ENCODE measurements around the gene EBLN2.
"Not testable (repeated sequence)": the region's sequence is repeated elsewhere in the genome, so short reads cannot be mapped to it uniquely, and the experiment has no call there.

The EBLN2 gene

GRCh38 chr3:73066243-73066642, 4.8 kb downstream of the EBLN2 start:
- not testable (repeated sequence) for DNase-seq

GRCh38 chr3:73068419-73068818, 7.0 kb downstream of the EBLN2 start:
- no peak for DNase-seq

GRCh38 chr3:73069187-73069586, 7.7 kb downstream of the EBLN2 start:
- no peak for DNase-seq

GRCh38 chr3:73069775-73070444, 8.5 kb downstream of the EBLN2 start:
- no peak for DNase-seq

DNA sequence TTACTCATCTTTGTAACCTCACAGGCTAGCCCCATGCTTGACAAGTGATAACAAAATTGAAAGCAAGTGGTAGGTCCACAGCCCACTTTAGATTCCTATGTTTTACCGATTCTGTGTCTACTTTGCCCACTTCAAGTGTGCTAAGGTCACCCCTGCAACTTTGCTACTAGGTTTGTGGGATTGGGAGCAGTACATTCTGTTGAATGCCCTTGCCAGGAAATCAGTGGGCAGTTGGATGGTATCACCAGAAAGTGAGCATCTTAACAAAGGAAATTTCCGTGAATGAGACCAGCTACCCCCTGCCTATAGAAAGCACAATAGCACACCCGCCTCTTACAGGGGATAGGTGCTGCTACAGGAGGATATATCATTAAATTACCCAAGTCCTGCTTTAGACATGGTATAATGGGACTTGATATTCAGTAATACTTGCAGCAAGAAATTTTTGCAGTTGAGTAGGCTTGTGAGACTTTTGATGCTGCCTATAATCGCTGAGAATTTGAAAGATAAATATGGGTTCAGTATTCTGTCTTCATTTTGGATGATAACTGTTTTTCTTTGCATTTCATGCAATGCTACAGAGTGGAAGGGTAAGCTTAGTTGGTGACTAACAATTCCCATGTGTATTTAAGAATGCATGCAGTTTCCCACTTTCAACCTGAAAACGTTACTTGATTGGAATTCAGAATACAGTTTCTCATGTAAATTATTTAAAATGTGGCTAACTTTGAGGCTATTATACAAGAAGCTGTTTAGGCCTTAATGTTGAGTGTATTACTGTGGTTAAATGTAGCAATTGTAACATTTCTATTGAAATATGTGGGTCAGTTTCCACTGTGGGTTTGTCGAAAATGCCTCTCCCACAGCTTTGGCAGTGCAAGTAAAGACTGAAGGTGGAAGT, 9.5 kb downstream of the EBLN2 start:
- DNase-seq = no peak

DNA sequence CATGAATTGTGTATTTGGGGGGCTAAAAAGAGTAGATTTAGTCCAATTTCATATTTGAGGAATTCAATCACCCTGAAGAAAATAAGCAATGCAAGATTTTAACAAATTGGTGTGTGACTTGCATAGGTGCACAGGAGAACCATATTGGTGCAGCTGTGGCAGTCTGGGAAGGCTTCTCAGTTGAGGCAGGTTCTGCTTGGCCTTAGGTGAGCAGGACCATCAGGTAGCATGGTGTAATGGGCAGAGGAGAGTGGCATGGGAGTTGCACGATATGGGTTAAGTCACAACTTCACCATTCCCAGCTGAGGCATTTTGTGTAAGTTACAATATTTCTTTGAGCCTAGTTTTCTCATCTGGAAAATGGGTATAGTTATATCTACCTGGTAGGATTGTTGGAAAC, 10.5 kb downstream of the EBLN2 start:
- DNase-seq = no peak

DNA sequence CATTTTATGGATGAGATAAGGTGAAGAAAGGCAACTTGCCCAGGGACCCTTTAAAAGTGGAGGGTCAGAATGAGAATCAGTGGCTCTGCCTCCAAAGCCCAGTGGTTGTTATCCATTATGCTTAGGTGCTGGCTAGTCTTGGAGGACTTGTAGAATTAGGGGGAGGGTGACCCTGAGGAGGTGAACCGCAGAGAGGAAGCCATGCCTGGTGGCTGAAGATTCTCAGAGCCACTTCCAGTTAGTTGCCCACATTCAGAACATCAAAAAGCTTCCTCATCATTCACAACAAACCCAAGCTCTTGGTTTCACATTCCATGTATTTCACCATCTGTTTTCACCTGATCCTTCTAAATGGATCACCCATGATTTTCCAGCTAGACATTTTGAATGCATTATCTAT, 11.2 kb downstream of the EBLN2 start:
- DNase-seq = no peak

- no peak for DNase-seq
Measured at GRCh38 chr3:73073091-73073707, 11.7 kb downstream of the EBLN2 start.

DNA sequence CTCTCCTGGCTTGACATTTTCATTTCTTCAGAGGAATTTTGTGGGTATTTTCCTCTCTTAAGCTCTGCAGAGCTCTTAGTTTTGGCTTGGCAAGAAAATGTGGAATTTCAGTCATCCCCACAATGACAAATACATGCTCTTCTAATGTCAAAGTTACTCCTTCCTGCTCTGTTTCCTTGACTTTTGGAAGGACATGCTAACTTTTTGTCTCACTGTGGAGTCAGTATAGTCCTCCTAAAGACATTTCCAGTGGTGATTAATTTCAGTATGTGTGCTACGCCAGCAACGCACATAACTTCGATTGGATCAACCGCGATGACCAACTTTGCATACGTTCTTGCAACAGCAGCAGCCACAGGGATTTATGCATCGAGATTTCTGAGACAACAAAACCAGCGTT, 13.3 kb downstream of the EBLN2 start:
- DNase-seq = no peak

- no peak for DNase-seq
Measured at GRCh38 chr3:73080216-73080966, 18.9 kb downstream of the EBLN2 start.

DNA sequence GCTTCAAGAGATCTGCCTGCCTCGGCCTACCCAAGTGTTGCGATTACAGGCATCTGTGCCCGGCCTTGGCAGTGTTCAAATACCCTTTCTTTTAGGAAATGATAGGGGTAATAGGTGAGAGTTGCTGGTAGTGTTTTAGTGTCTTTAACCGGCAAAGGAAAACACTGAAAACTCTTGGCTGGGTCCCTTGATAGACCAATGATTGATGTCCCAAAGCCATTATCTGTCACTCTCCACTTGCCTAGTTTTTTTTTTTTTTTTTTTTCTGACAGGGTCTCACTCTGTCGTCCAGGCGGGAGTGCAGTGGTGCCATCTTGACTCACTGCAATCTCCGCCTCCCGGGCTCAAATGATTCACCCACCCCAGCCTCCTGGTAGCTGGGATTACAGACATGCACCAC, 19.7 kb downstream of the EBLN2 start:
- DNase-seq = no peak

DNA sequence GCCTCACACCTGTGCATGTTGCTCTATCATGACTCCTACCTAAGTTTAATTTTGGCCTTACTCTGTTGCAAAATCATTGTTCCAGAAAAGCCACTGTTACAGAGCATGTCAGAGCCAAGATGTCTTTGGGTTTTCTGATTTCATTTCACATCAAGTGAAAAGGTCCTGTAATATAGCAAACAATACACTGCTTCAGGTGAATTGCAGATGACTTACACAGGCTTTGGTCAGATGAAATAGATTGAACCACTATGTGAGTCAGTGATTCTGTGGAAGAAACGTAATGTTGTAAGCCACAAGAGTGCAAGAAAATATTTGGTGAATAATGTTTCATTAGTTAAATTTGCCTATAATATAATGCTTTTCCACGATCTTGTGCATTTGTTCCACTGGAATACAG, 22.7 kb downstream of the EBLN2 start:
- no peak for DNase-seq

DNA sequence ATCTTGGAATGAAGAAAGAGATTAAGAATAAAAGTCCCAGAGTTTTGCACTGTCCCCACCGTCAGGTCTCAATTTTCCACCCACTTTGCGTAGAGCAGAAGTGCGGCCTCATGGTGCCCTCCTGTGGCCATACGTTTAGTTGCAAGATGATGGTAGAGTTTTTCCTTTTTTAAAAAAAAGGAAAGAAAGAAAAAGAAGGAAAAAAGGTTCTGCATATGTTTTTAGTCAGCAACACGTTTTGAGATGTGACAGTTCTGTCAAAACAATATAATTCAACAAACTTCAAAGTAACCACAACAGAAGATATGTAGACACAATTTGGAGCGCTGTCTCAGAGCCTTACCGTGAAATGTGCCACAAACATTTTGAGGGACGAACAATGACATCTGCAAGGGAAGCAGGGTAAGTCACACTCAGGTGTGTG, 24.6 kb downstream of the EBLN2 start:
- peak; percentile 52 for DNase-seq

- no peak for DNase-seq
Measured at GRCh38 chr3:73094129-73094528, 32.7 kb downstream of the EBLN2 start.

DNA sequence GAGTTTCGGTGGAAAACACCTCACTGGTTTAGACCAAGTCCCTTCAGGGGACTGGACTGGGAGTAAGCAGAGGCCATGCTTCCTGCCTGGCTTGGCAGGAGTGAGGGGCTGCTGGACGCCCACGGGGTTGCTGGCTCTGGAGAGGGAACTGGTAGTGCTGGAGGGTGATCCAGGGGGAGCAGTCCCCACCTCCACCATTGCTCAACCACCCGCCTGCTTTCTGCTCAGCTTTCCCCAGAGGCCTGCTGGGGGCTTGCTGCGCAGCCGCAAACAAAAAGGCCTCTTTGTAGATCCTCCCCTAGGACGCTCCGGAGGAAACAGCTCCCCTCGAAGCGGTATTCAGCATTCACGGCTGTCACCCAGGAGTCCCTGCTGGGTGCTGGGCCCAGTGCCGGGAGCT, 33.5 kb downstream of the EBLN2 start:
- DNase-seq = no peak

- no peak for DNase-seq
Measured at GRCh38 chr3:73096169-73096568, 34.7 kb downstream of the EBLN2 start.

DNA sequence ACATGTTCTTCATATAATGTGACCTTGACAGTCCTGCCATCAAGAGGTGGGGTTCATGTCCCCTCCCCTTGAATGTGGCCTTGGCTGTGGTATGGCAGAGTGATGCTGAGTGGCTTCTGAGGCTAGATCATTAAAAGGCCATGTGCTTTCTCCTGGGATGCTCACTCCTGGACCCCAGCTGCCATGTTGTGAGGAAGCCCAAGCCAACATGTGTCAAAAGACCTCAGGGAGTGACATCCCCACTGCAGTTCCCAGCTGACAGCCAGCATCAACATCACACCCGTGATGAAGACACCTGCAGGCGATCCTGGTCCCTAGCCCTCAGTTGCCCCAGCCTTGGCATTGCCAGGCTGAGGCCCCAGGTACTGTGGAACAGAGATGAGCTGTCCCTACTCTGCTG, 36.6 kb downstream of the EBLN2 start:
- no peak for DNase-seq

GRCh38 chr3:73098873-73099272, 37.4 kb downstream of the EBLN2 start:
- no peak for DNase-seq

DNA sequence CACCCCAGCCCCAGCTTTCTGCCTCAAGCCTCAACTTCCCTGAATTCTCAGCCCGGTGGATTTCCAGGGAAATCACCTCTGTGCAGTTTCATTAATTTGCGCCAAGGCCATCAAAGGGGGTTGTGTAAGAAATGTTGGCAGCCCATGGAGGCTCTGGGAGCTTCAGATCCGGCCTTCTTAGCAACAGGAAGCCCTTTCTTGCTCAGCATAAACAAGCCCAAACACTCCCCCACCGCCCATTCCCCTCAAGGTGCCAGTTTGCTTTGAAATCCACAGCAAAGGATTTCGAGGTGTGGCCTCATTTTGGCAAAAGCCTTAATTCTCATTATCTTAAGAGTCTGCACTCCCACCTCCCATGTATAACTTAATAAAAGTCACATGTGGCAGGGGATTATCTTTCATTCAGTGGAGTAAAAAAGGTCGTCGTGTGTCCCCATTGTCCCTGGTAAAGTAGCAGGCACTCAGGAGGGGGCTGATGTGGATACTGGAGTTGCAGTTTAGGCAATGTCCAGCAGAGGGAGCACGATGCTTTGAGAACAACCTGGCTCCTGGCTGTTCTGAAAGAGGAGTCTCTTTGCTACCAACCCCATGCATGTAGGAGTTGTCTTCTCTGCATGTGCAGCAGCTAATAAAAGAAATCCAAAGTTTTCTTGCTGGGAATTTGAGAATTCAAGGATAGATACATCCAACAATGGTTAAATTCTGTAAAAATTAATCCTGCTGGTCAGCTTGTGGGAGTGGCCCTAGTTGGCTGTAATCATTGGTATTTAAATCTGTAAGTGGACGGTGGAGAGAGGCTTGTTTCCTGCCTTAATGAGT, 39.5 kb downstream of the EBLN2 start:
- peak; percentile 72 for DNase-seq

DNA sequence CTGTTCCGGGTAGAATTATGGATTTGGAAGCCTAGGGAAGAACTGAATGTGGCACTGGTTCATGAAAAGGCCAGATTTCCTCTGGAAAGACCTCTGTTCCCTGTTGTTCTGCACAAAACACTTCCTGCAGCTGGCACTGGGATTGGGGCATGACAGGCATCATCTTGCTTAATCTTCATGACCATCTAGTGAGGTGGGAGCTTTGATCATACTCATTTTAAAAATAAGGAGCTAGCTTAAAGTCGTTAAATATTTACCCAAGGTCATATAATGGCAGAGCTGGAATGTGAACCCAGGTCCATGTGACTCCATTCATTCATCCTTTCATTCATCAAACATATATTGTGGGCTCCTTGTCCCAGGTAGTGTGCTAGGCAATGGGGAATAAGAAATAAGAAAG, 40.4 kb downstream of the EBLN2 start:
- DNase-seq = no peak

DNA sequence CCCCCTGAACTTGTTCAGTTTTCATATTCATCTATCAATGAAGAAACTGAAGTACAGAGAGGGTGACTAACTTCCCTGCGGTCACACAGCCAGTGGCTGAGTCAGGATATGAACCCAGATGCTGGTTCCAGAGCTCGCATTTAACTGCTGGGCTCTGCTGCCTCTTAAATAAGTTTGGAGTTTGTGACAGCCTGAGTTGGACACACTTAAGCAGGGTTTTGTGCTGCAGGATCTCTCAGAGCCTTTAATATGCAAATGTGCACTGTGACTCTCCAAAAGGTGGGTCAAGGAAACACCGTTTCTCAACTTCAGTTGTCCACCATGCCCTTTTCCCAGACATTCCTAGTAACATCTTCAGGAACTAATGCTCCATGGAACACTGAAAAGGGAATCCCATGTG, 45.8 kb downstream of the EBLN2 start:
- DNase-seq = no peak

GRCh38 chr3:73107676-73108187, 46.3 kb downstream of the EBLN2 start:
- no peak for DNase-seq
